HEK293 (cell line): ENCODE data around the gene KCNMA1.

Source experiments
- CTCF ChIA-PET: fragments of 350-600 bp; formaldehyde crosslinking; extraction: SDS; loops from one replicate; lab custom pipeline; 2021; ENCODE audit warnings: antibody characterized with exemption; lab: Yijun Ruan, JAX
- POLR2A ChIA-PET: fragments of 300-600 bp; formaldehyde crosslinking; extraction: SDS; loops from one replicate; lab custom pipeline; 2020; ENCODE audit warnings: antibody characterized with exemption, inconsistent platforms; lab: Yijun Ruan, JAX
- H3K27ac ChIP-seq: fragments of 200-500 bp; sonication (Bioruptor generic); 2 replicates; pipeline ENCODE4 v1.5.1; 2014; ENCODE audit warnings: low read depth, low read length, control low read depth, inconsistent platforms; ENCODE audit errors: extremely low read depth
- H3K36me3 ChIP-seq, 2 experiments: fragments of 200-500 bp in 1 of 2; sonication (Bioruptor generic) in 1 of 2; 1 replicate in 1 of 2; 2 replicates in 1 of 2; pipeline ENCODE4 v1.5.1; 2014 to 2017; ENCODE audit warnings: inconsistent platforms in 2 of 2, low read length in 2 of 2; ENCODE audit not compliant: control insufficient read depth in 2 of 2, insufficient read depth in 1 of 2
- H3K4me1 ChIP-seq: fragments of 200-500 bp; sonication (Bioruptor generic); 2 replicates; pipeline ENCODE4 v1.5.1; 2014; ENCODE audit warnings: mild to moderate bottlenecking, low read length, inconsistent platforms; ENCODE audit not compliant: control insufficient read depth, insufficient read depth
- H3K4me3 ChIP-seq: 2 replicates; pipeline ENCODE4 v1.5.1; 2011; ENCODE audit warnings: low read depth, mild to moderate bottlenecking, control low read depth, low read length, moderate library complexity
- H3K9me3 ChIP-seq: fragments of 200-500 bp; sonication (Bioruptor generic); 2 replicates; pipeline ENCODE4 v1.5.1; 2014; ENCODE audit warnings: low read depth, low read length, inconsistent platforms; ENCODE audit not compliant: control insufficient read depth, insufficient read depth
- EGR2 ChIP-seq: fragments of 450-650 bp; formaldehyde crosslinking; IDR thresholded peaks from 2 replicates; pipeline ENCODE4 v1.5.1; 2016; ENCODE audit warnings: low read depth, missing biosample characterization, missing genetic modification characterization
- GLIS1 ChIP-seq: fragments of 450-650 bp; formaldehyde crosslinking; IDR thresholded peaks from 2 replicates; pipeline ENCODE4 v1.5.1; 2016; ENCODE audit warnings: missing biosample characterization, missing genetic modification characterization
- HIC1 ChIP-seq: fragments of 450-650 bp; formaldehyde crosslinking; IDR thresholded peaks from 2 replicates; pipeline ENCODE4 v1.5.1; 2016; ENCODE audit warnings: missing biosample characterization, missing genetic modification characterization
- HOXC10 ChIP-seq: sonication (generic); formaldehyde crosslinking; IDR thresholded peaks from 2 replicates; pipeline ENCODE4 v1.8.1; 2023; ENCODE audit warnings: mild to moderate bottlenecking, missing genetic modification reagents
- OVOL3 ChIP-seq: fragments of 450-650 bp; formaldehyde crosslinking; IDR thresholded peaks from 2 replicates; pipeline ENCODE4 v1.5.1; 2016; ENCODE audit warnings: missing biosample characterization, missing genetic modification characterization
- SETDB1 ChIP-seq: IDR thresholded peaks from one replicate; pipeline ENCODE4 v1.6.1; 2017; ENCODE audit warnings: mild to moderate bottlenecking, low read length, moderate library complexity, mixed read lengths; ENCODE audit not compliant: insufficient read length
- TSHZ1 ChIP-seq: fragments of 450-650 bp; formaldehyde crosslinking; IDR thresholded peaks from 2 replicates; pipeline ENCODE4 v1.5.1; 2016; ENCODE audit warnings: missing biosample characterization, missing genetic modification characterization, borderline replicate concordance
- ZBTB20 ChIP-seq: fragments of 450-650 bp; formaldehyde crosslinking; IDR thresholded peaks from 2 replicates; pipeline ENCODE4 v1.5.1; 2016; ENCODE audit warnings: missing biosample characterization, missing genetic modification characterization
- ZBTB6 ChIP-seq: fragments of 450-650 bp; formaldehyde crosslinking; IDR thresholded peaks from 2 replicates; pipeline ENCODE4 v1.5.1; 2017; ENCODE audit warnings: missing biosample characterization, missing genetic modification characterization
- ZBTB8A ChIP-seq: fragments of 450-650 bp; formaldehyde crosslinking; IDR thresholded peaks from 2 replicates; pipeline ENCODE4 v1.5.1; 2016; ENCODE audit warnings: missing biosample characterization, missing genetic modification characterization
- ZFHX2 ChIP-seq: fragments of 450-650 bp; formaldehyde crosslinking; conservative IDR thresholded peaks from 2 replicates; pipeline ENCODE4 v1.5.1; 2016; ENCODE audit warnings: missing biosample characterization, missing genetic modification characterization
- ZFP69B ChIP-seq: fragments of 450-650 bp; formaldehyde crosslinking; IDR thresholded peaks from 2 replicates; pipeline ENCODE4 v1.5.1; 2016; ENCODE audit warnings: missing biosample characterization, missing genetic modification characterization
- ZNF133 ChIP-seq: fragments of 450-650 bp; formaldehyde crosslinking; IDR thresholded peaks from 2 replicates; pipeline ENCODE4 v1.5.1; 2016; ENCODE audit warnings: missing biosample characterization, missing genetic modification characterization
- ZNF18 ChIP-seq: fragments of 450-650 bp; formaldehyde crosslinking; IDR thresholded peaks from 2 replicates; pipeline ENCODE4 v1.5.1; 2016; ENCODE audit warnings: missing biosample characterization, missing genetic modification characterization
- ZNF266 ChIP-seq: fragments of 450-650 bp; formaldehyde crosslinking; IDR thresholded peaks from 2 replicates; pipeline ENCODE4 v1.5.1; 2016; ENCODE audit warnings: missing biosample characterization, missing genetic modification characterization, low read depth
- ZNF292 ChIP-seq: fragments of 450-650 bp; formaldehyde crosslinking; IDR thresholded peaks from 2 replicates; pipeline ENCODE4 v1.5.1; 2016; ENCODE audit warnings: low read depth, missing biosample characterization, missing genetic modification characterization, borderline replicate concordance
- ZNF423 ChIP-seq: fragments of 450-650 bp; formaldehyde crosslinking; IDR thresholded peaks from 2 replicates; pipeline ENCODE4 v1.5.1; 2016; ENCODE audit warnings: missing biosample characterization, missing genetic modification characterization
- ZNF426 ChIP-seq: fragments of 450-650 bp; formaldehyde crosslinking; IDR thresholded peaks from 2 replicates; pipeline ENCODE4 v1.5.1; 2017; ENCODE audit warnings: missing biosample characterization, missing genetic modification characterization, mild to moderate bottlenecking, inconsistent platforms, moderate library complexity
- ZNF514 ChIP-seq: fragments of 450-650 bp; formaldehyde crosslinking; IDR thresholded peaks from 2 replicates; pipeline ENCODE4 v1.5.1; 2016; ENCODE audit warnings: missing biosample characterization, missing genetic modification characterization
- ZNF530 ChIP-seq: fragments of 450-650 bp; formaldehyde crosslinking; IDR thresholded peaks from 2 replicates; pipeline ENCODE4 v1.5.1; 2016; ENCODE audit warnings: low read depth, missing biosample characterization, missing genetic modification characterization
- ZNF549 ChIP-seq: fragments of 450-650 bp; IDR thresholded peaks from 2 replicates; pipeline ENCODE4 v1.5.1; 2018; ENCODE audit warnings: missing biosample characterization, missing genetic modification characterization, mild to moderate bottlenecking, inconsistent platforms, moderate library complexity
- ZNF580 ChIP-seq: fragments of 450-650 bp; formaldehyde crosslinking; IDR thresholded peaks from 2 replicates; pipeline ENCODE4 v1.5.1; 2016; ENCODE audit warnings: missing biosample characterization, missing genetic modification characterization
- ZNF610 ChIP-seq: fragments of 450-650 bp; formaldehyde crosslinking; IDR thresholded peaks from 2 replicates; pipeline ENCODE4 v1.5.1; 2016; ENCODE audit warnings: missing biosample characterization, missing genetic modification characterization, borderline replicate concordance
- ZNF654 ChIP-seq: fragments of 450-650 bp; formaldehyde crosslinking; IDR thresholded peaks from 2 replicates; pipeline ENCODE4 v1.5.1; 2016; ENCODE audit warnings: low read depth, missing biosample characterization, missing genetic modification characterization
- ZNF701 ChIP-seq: fragments of 450-650 bp; formaldehyde crosslinking; IDR thresholded peaks from 2 replicates; pipeline ENCODE4 v1.5.1; 2016; ENCODE audit warnings: missing biosample characterization, missing genetic modification characterization
- ZNF776 ChIP-seq: fragments of 450-650 bp; formaldehyde crosslinking; IDR thresholded peaks from 2 replicates; pipeline ENCODE4 v1.5.0; 2017; ENCODE audit warnings: missing biosample characterization, missing genetic modification characterization, borderline replicate concordance
- ZNF792 ChIP-seq: fragments of 450-650 bp; formaldehyde crosslinking; IDR thresholded peaks from 2 replicates; pipeline ENCODE4 v1.5.1; 2016; ENCODE audit warnings: missing biosample characterization, missing genetic modification characterization
- ZNF830 ChIP-seq: fragments of 450-650 bp; IDR thresholded peaks from 2 replicates; pipeline ENCODE4 v1.5.0; 2018; ENCODE audit warnings: missing biosample characterization, missing genetic modification characterization, low read depth, mild to moderate bottlenecking, moderate library complexity
- ZSCAN23 ChIP-seq: fragments of 450-650 bp; formaldehyde crosslinking; IDR thresholded peaks from 2 replicates; pipeline ENCODE4 v1.5.1; 2016; ENCODE audit warnings: missing biosample characterization, missing genetic modification characterization

Gene KCNMA1

GRCh38 chr10:77455561-77455960, 182.0 kb downstream of the KCNMA1 start (continued):
- TF ChIP-seq ZNF266 (tag by site-specific recombination) (no peak), ZNF292 (no peak)
- TF ChIP-seq, all 188 proteins: peak for 0

GRCh38 chr10:77452952-77453564, 184.6 kb downstream of the KCNMA1 start:
- Histone ChIP-seq H3K36me3 (no peaks in the 10 kb centered on the region), H3K4me1 (no peaks in the 10 kb centered on the region), H3K27ac (no peak overlapping the region), H3K9me3 (no peaks in the 10 kb centered on the region), H3K4me3 (no peak overlapping the region)
- ChIA-PET POLR2A (no interaction called here), CTCF (interaction anchor here (0.6 to 1.3 kb wide), 2 partner anchors 11 to 25 kb away, joined by 3 to 4 read pairs; no protein-coding TSS in a partner anchor)
- TF ChIP-seq ZFP69B, result no peak
- TF ChIP-seq ZNF514 (tag by site-specific recombination), result 0 out of 2 replicates have a peak, but pooled peaks have one; percentile 54
- TF ChIP-seq ZNF530 (tag by site-specific recombination), result 0 out of 2 replicates have a peak, but pooled peaks have one; percentile 53
- TF ChIP-seq ZNF423 (tag by site-specific recombination), result no peak
- no peak for TF ChIP-seq ZSCAN23
- TF ChIP-seq ZNF133 (tag by site-specific recombination), result no peak
- no peak for TF ChIP-seq ZNF549 (tag by site-specific recombination)
- TF ChIP-seq ZNF830 (tag by site-specific recombination), result no peak
- 0 out of 2 replicates have a peak, but pooled peaks have one; percentile 19 for TF ChIP-seq ZNF18
- TF ChIP-seq EGR2 (tag by site-specific recombination), result no peak
- TF ChIP-seq ZFHX2 (tag by site-specific recombination), result no peak
- TF ChIP-seq ZBTB8A, result peak; percentile 77
- peak; percentile 41 for TF ChIP-seq ZNF654 (tag by site-specific recombination)
- TF ChIP-seq ZNF610 (tag by site-specific recombination), result no peak
- TF ChIP-seq ZNF580, result 0 out of 2 replicates have a peak, but pooled peaks have one; percentile 54
- TF ChIP-seq ZBTB20 (tag by site-specific recombination), result no peak
- no peak for TF ChIP-seq SETDB1
- no peak; the same call in 1 of the 2 replicates for TF ChIP-seq TSHZ1 (tag by site-specific recombination)
- peak; percentile 53; the same call in 1 of the 2 replicates for TF ChIP-seq OVOL3
- no peak for TF ChIP-seq ZNF776 (tag by site-specific recombination)
- TF ChIP-seq GLIS1 (tag by site-specific recombination), result no peak
- peak; percentile 95 for TF ChIP-seq ZNF426
- TF ChIP-seq HOXC10 (CRISPR knock-in tag), result no peak
- no peak for TF ChIP-seq ZBTB6
- no peak for TF ChIP-seq ZNF701 (tag by site-specific recombination)
- TF ChIP-seq HIC1 (tag by site-specific recombination), result no peak
- no peak for TF ChIP-seq ZNF792 (tag by site-specific recombination)
